B cell (primary cell): ENCODE results near the gene RNF183. TPM values are rescaled to one million over a fixed set of nuclear protein-coding genes. Genes with fewer than 3 reads are reported as not detected.

Source experiments
- ATAC-seq: fragments of 200-7000 bp; cut with Tn5 transposase; one replicate; pipeline ENCODE4 v1.10.0; 2021; ENCODE audit warnings: low read depth, mild to moderate bottlenecking, moderate number of reproducible peaks, moderate library complexity
- CTCF ChIA-PET: fragments of 350-600 bp; sonication (Branson Sonifier 250); formaldehyde crosslinking; loops from one replicate; lab custom pipeline; 2021; ENCODE audit warnings: antibody characterized with exemption, inconsistent platforms; lab: Charles Lee
- POLR2A ChIA-PET: fragments of 350-600 bp; sonication (Branson Sonifier 250); formaldehyde crosslinking; loops from one replicate; lab custom pipeline; 2021; ENCODE audit warnings: antibody characterized with exemption; lab: Charles Lee
- DNase-seq: peaks from one replicate; pipeline ENCODE4 v3.0.0; 2013
- H2AFZ ChIP-seq: 2 replicates; pipeline ENCODE4 v1.6.1; 2012; ENCODE audit warnings: mild to moderate bottlenecking, low read depth, low read length; ENCODE audit not compliant: insufficient read depth, poor library complexity, severe bottlenecking
- H3K27ac ChIP-seq, 2 donors: 1 replicate in 1 of 2; 2 replicates in 1 of 2; pipeline ENCODE4 v1.5.1; 2012 to 2013; ENCODE audit warnings: low read length in 2 of 2, mild to moderate bottlenecking in 2 of 2, moderate library complexity in 1 of 2
- H3K27me3 ChIP-seq, 4 experiments: fragments of 200-600 bp in 1 of 4; sonication (generic) in 1 of 4; replicated peaks in 1 of 4; 1 replicate in 2 of 4; 2 replicates in 2 of 4; pipeline versions ENCODE4 v1.6.1 to v1.7.0; 2013 to 2016; ENCODE audit warnings: low read length in 3 of 4, mild to moderate bottlenecking in 2 of 4, mixed read lengths in 1 of 4, moderate library complexity in 1 of 4; ENCODE audit not compliant: insufficient read depth in 4 of 4, control insufficient read depth in 3 of 4; ENCODE audit errors: control extremely low read depth in 1 of 4
- H3K36me3 ChIP-seq, 2 experiments: replicated peaks in 1 of 2; 1 replicate in 1 of 2; 2 replicates in 1 of 2; pipeline versions ENCODE4 v1.6.1 to v1.7.1; 2013; ENCODE audit warnings: low read length in 1 of 2; ENCODE audit not compliant: insufficient read depth in 2 of 2, control insufficient read depth in 1 of 2; ENCODE audit errors: control extremely low read depth in 1 of 2, extremely low read depth in 1 of 2
- H3K4me1 ChIP-seq, 2 donors: fragments of 200-600 bp in 1 of 2; sonication (generic) in 1 of 2; 1 replicate in 1 of 2; 2 replicates in 1 of 2; pipeline versions ENCODE4 v1.5.1 to v1.6.1; 2013 to 2017; ENCODE audit warnings: low read length in 2 of 2; ENCODE audit not compliant: control insufficient read depth in 2 of 2, insufficient read depth in 2 of 2
- H3K4me2 ChIP-seq: replicated peaks from 2 replicates; pipeline ENCODE3; 2012; ENCODE audit warnings: mild to moderate bottlenecking, low read depth, low read length; ENCODE audit not compliant: poor library complexity, severe bottlenecking
- H3K4me3 ChIP-seq, 5 experiments: fragments of 200-600 bp in 1 of 5; sonication (generic) in 1 of 5; 1 replicate in 3 of 5; 2 replicates in 2 of 5; pipeline versions ENCODE4 v1.5.1 to v1.7.0; 2011 to 2016; ENCODE audit warnings: low read length in 4 of 5, mild to moderate bottlenecking in 4 of 5, low read depth in 2 of 5, control low read depth in 1 of 5, moderate library complexity in 1 of 5; ENCODE audit not compliant: insufficient read depth in 1 of 5; ENCODE audit errors: control extremely low read depth in 1 of 5, extremely low read depth in 1 of 5
- H3K79me2 ChIP-seq: fragments of 200-600 bp; sonication (generic); one replicate; pipeline ENCODE4 v1.6.0; 2016; ENCODE audit warnings: low read length; ENCODE audit not compliant: control insufficient read depth, insufficient read depth
- H3K9ac ChIP-seq: fragments of 200-600 bp; sonication (generic); 2 replicates; pipeline ENCODE4 v1.6.1; 2017; ENCODE audit warnings: mild to moderate bottlenecking, low read length, moderate library complexity
- H3K9me3 ChIP-seq, 3 donors: one replicate each; pipeline versions ENCODE4 v1.6.1 to v1.7.1; 2013; ENCODE audit warnings: low read length in 2 of 3; ENCODE audit not compliant: control insufficient read depth in 2 of 3, insufficient read depth in 1 of 3; ENCODE audit errors: control extremely low read depth in 1 of 3
- H4K20me1 ChIP-seq: 2 replicates; pipeline ENCODE4 v1.6.0; 2012; ENCODE audit warnings: mild to moderate bottlenecking, low read length; ENCODE audit not compliant: insufficient read depth, control insufficient read depth, poor library complexity, severe bottlenecking
- H3K27ac Mint-ChIP-seq: one replicate; pipeline ENCODE4 v1.8.0; 2021; ENCODE audit warnings: mixed read lengths
- H3K27me3 Mint-ChIP-seq: one replicate; pipeline ENCODE4 v1.8.0; 2021; ENCODE audit warnings: mixed read lengths
- H3K4me1 Mint-ChIP-seq: one replicate; pipeline ENCODE4 v1.8.0; 2021; ENCODE audit warnings: mixed read lengths
- H3K4me3 Mint-ChIP-seq: one replicate; pipeline ENCODE4 v1.8.0; 2021; ENCODE audit warnings: mixed read lengths
- H3K9me3 Mint-ChIP-seq: one replicate; pipeline ENCODE4 v1.8.0; 2022; ENCODE audit warnings: mixed read lengths; ENCODE audit not compliant: insufficient read depth
- EZH2 ChIP-seq: IDR thresholded peaks from 2 replicates; pipeline ENCODE4 v1.6.1; 2012; ENCODE audit warnings: borderline replicate concordance, low read depth, mild to moderate bottlenecking, moderate library complexity, low read length; ENCODE audit not compliant: insufficient read depth, poor library complexity, severe bottlenecking
- WGBS: methylation state at CpG from one replicate; pipeline ENCODE4 v1.1.5; 2013; ENCODE audit warnings: missing lambda C conversion rate; ENCODE audit not compliant: insufficient coverage; 5-methylcytosine and 5-hydroxymethylcytosine counted together
- intact Hi-C: fragments of 100-400 bp; cut with micrococcal nuclease; formaldehyde crosslinking; loops from one replicate; pipeline ENCODE4 v1.10.0; 2022
- polyA plus RNA-seq: library from polyadenylated mRNA; depleted of rRNA; stranded (reverse); fragments of >200 nt; gene quantifications from 2 replicates; pipeline ENCODE4 v1.2.3, GENCODE V29; 2012
- total RNA-seq, 2 donors: library from RNA; stranded (reverse); fragments of 120-200 nt in 1 of 2; gene quantifications; 1 replicate in 1 of 2; 2 replicates in 1 of 2; pipeline versions ENCODE4 v1.2.3 to v1.2.4, GENCODE V29; 2013 to 2022
- TF ChIP-seq, protein P1 (sequence below): fragments of 200-600 bp; IDR thresholded peaks from one replicate; pipeline ENCODE4 v1.8.0; 2022; ENCODE audit warnings: antibody characterized with exemption, mild to moderate bottlenecking

The RNF183 gene
- total and polyA plus RNA-seq, 2 donors (not counting 1 experiment from before 2014, with no cell fraction given), result 0.04 TPM; not detected in 1

DNA sequence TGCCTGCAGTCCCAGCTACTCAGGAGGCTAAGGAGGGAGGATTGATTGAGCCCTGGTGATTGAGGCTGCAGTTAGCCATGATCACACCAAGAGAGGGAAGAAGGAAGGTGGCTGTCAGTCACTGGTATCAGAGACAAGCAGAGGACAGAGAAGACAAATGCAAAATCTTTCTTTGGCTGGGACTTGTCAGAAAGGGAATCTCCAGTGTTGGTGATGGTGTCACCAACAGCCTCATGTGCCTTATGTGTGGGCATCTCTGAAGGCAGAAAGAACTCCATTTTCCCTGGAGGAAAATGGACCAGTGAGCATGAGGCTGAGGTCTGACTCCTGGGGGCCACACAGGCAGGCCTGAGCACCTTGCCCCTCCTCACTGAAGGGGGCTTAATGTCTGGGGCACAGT, 12.1 kb upstream of the RNF183 start:
- Histone ChIP-seq H3K36me3 (no peaks in the 10 kb centered on the region), H3K27ac (no peak overlapping the region), H3K79me2 (no peaks in the 10 kb centered on the region), H3K4me1 (no peaks in the 10 kb centered on the region), H3K27me3 (no peaks in the 10 kb centered on the region), H3K9me3 (no peaks in the 10 kb centered on the region), H3K9ac (no peak overlapping the region), H4K20me1 (no peaks in the 10 kb centered on the region), H3K4me2 (no peak overlapping the region), H2AFZ (no peak overlapping the region), H3K4me3 (no peak overlapping the region)
- TF ChIP-seq EZH2, result no peak
- TF ChIP-seq, protein P1, sequence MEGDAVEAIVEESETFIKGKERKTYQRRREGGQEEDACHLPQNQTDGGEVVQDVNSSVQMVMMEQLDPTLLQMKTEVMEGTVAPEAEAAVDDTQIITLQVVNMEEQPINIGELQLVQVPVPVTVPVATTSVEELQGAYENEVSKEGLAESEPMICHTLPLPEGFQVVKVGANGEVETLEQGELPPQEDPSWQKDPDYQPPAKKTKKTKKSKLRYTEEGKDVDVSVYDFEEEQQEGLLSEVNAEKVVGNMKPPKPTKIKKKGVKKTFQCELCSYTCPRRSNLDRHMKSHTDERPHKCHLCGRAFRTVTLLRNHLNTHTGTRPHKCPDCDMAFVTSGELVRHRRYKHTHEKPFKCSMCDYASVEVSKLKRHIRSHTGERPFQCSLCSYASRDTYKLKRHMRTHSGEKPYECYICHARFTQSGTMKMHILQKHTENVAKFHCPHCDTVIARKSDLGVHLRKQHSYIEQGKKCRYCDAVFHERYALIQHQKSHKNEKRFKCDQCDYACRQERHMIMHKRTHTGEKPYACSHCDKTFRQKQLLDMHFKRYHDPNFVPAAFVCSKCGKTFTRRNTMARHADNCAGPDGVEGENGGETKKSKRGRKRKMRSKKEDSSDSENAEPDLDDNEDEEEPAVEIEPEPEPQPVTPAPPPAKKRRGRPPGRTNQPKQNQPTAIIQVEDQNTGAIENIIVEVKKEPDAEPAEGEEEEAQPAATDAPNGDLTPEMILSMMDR, result no peak
- Mint-ChIP-seq H3K4me1 (no peaks in the 10 kb centered on the region), H3K27ac (no peak overlapping the region), H3K27me3 (peaks cover 9% of the 10 kb centered on the region), H3K4me3 (no peak overlapping the region), H3K9me3 (no peaks in the 10 kb centered on the region)
- intact Hi-C loops, result no loop called here
- POLR2A ChIA-PET, result no interaction called here
- ATAC-seq (no peak), DNase-seq (no peak)
- CTCF ChIA-PET, result interaction anchor here (0.9 kb wide), 1 partner anchor 131 kb away, joined by 3 read pairs; no protein-coding TSS in a partner anchor

DNA sequence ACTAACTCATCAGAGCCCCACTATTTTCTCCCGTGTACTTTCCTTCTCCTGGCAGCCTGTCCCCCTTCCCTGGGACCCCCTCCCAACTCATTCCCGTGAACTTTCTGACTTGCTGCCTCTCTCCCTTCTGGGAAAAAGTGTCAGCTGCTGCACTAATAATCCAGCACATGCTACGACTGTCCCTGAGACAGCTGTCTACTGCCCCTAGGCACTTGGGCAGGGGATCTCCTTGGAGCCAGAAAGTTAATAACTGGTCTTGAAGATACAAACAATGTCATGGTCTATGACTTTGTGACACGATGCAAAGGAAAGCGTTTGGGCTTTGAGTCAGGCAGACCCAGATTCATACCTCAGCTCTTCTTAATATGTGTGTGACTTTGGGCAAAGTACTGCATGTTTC, 10.1 kb upstream of the RNF183 start:
- Mint-ChIP-seq H3K27ac (no peak overlapping the region), H3K9me3 (no peaks in the 10 kb centered on the region), H3K4me1 (no peaks in the 10 kb centered on the region), H3K4me3 (no peak overlapping the region), H3K27me3 (peaks cover 9% of the 10 kb centered on the region)
- 98% methylated on average over 4 of the region's 5 CpGs for WGBS
- ChIA-PET CTCF (interaction anchor here (1.1 kb wide), 1 partner anchor 88 kb away, joined by 3 read pairs; the partner anchor contains the start of gene ALAD), POLR2A (no interaction called here)
- Histone ChIP-seq H3K79me2 (no peaks in the 10 kb centered on the region), H3K4me2 (no peak overlapping the region), H3K27ac (no peak overlapping the region), H3K9ac (no peak overlapping the region), H2AFZ (no peak overlapping the region), H3K4me3 (no peak overlapping the region), H3K4me1 (no peaks in the 10 kb centered on the region), H3K36me3 (no peaks in the 10 kb centered on the region), H4K20me1 (no peaks in the 10 kb centered on the region), H3K27me3 (no peaks in the 10 kb centered on the region), H3K9me3 (no peaks in the 10 kb centered on the region)
- no peak for DNase-seq
- TF ChIP-seq, protein P1, result no peak
- no peak for TF ChIP-seq EZH2
- intact Hi-C loops, result no loop called here
- no peak for ATAC-seq
